ENCODE data around the gene ZNF638.

The ZNF638 gene

DNA sequence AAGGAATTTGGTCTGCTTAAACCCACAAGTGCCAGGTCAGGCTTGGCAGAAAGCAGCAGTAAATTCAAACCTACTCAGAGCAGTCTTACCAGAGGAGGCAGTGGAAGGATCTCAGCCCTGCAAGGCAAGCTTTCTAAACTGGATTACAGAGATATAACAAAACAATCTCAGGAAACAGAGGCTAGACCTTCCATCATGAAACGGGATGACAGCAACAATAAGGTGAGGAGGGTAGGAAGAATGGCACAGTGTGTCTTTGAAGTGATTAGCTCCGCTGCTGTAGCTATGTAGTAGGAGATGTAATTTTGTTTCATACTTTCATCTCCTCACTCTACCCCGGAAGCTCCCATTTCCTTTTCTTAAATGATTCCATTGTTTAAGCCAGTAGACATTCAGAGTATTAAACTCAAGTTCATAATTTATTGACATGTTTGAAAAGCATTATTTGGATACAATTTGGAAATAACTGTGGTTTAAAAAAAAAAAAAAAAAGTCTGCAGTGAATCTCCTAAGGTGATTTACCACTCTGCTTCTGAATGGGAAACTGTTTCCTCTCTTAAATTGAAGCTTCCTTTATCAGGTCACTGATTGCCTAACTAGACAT lies 92.3 kb downstream of the ZNF638 start (continued):
- TF ChIP-seq, protein P1, sequence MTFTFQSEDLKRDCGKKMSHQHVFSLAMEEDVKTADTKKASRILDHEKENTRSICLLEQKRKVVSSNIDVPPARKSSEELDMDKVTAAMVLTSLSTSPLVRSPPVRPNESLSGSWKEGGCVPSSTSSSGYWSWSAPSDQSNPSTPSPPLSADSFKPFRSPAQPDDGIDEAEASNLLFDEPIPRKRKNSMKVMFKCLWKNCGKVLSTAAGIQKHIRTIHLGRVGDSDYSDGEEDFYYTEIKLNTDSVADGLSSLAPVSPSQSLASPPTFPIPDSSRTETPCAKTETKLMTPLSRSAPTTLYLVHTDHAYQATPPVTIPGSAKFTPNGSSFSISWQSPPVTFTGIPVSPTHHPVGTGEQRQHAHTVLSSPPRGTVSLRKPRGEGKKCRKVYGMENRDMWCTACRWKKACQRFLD (tag by site-specific recombination; IDR thresholded peaks at IDR 0.05), result no peak
- no peak for TF ChIP-seq ZNF138 (tag by site-specific recombination; IDR thresholded peaks at IDR 0.05; ENCODE audit: borderline replicate concordance)
- TF ChIP-seq OVOL3 (tag by site-specific recombination; IDR thresholded peaks at IDR 0.05), result no peak
- no peak for TF ChIP-seq ZNF426 (tag by site-specific recombination; IDR thresholded peaks at IDR 0.05)
- TF ChIP-seq ZNF701 (tag by site-specific recombination; IDR thresholded peaks at IDR 0.05), result no peak
- TF ChIP-seq, protein P2, sequence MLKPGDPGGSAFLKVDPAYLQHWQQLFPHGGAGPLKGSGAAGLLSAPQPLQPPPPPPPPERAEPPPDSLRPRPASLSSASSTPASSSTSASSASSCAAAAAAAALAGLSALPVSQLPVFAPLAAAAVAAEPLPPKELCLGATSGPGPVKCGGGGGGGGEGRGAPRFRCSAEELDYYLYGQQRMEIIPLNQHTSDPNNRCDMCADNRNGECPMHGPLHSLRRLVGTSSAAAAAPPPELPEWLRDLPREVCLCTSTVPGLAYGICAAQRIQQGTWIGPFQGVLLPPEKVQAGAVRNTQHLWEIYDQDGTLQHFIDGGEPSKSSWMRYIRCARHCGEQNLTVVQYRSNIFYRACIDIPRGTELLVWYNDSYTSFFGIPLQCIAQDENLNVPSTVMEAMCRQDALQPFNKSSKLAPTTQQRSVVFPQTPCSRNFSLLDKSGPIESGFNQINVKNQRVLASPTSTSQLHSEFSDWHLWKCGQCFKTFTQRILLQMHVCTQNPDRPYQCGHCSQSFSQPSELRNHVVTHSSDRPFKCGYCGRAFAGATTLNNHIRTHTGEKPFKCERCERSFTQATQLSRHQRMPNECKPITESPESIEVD (tag by site-specific recombination; IDR thresholded peaks at IDR 0.05), result no peak
- TF ChIP-seq ZNF510 (tag by site-specific recombination; IDR thresholded peaks at IDR 0.05; ENCODE audit: insufficient replicate concordance), result no peak
- TF ChIP-seq FEZF1 (tag by site-specific recombination; IDR thresholded peaks at IDR 0.05), result no peak
- no peak for TF ChIP-seq MZF1 (tag by site-specific recombination; IDR thresholded peaks at IDR 0.05; ENCODE audit: borderline replicate concordance)
- TF ChIP-seq, protein P3, sequence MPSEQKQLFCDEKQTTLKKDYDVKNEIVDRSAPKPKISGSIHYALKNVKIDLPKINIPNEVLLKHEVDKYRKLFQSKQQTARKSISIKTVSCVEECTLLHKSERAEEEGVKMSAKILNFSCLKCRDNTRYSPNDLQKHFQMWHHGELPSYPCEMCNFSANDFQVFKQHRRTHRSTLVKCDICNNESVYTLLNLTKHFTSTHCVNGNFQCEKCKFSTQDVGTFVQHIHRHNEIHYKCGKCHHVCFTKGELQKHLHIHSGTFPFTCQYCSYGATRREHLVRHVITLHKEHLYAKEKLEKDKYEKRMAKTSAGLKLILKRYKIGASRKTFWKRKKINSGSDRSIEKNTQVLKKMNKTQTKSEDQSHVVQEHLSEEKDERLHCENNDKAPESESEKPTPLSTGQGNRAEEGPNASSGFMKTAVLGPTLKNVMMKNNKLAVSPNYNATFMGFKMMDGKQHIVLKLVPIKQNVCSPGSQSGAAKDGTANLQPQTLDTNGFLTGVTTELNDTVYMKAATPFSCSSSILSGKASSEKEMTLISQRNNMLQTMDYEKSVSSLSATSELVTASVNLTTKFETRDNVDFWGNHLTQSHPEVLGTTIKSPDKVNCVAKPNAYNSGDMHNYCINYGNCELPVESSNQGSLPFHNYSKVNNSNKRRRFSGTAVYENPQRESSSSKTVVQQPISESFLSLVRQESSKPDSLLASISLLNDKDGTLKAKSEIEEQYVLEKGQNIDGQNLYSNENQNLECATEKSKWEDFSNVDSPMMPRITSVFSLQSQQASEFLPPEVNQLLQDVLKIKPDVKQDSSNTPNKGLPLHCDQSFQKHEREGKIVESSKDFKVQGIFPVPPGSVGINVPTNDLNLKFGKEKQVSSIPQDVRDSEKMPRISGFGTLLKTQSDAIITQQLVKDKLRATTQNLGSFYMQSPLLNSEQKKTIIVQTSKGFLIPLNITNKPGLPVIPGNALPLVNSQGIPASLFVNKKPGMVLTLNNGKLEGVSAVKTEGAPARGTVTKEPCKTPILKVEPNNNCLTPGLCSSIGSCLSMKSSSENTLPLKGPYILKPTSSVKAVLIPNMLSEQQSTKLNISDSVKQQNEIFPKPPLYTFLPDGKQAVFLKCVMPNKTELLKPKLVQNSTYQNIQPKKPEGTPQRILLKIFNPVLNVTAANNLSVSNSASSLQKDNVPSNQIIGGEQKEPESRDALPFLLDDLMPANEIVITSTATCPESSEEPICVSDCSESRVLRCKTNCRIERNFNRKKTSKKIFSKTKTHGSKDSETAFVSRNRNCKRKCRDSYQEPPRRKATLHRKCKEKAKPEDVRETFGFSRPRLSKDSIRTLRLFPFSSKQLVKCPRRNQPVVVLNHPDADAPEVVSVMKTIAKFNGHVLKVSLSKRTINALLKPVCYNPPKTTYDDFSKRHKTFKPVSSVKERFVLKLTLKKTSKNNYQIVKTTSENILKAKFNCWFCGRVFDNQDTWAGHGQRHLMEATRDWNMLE (tag by site-specific recombination; conservative IDR thresholded peaks at IDR 0.05; ENCODE audit: low read depth), result no peak
- TF ChIP-seq, protein P4, sequence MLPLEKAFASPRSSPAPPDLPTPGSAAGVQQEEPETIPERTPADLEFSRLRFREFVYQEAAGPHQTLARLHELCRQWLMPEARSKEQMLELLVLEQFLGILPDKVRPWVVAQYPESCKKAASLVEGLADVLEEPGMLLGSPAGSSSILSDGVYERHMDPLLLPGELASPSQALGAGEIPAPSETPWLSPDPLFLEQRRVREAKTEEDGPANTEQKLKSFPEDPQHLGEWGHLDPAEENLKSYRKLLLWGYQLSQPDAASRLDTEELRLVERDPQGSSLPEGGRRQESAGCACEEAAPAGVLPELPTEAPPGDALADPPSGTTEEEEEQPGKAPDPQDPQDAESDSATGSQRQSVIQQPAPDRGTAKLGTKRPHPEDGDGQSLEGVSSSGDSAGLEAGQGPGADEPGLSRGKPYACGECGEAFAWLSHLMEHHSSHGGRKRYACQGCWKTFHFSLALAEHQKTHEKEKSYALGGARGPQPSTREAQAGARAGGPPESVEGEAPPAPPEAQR (tag by site-specific recombination; IDR thresholded peaks at IDR 0.05), result no peak

DNA sequence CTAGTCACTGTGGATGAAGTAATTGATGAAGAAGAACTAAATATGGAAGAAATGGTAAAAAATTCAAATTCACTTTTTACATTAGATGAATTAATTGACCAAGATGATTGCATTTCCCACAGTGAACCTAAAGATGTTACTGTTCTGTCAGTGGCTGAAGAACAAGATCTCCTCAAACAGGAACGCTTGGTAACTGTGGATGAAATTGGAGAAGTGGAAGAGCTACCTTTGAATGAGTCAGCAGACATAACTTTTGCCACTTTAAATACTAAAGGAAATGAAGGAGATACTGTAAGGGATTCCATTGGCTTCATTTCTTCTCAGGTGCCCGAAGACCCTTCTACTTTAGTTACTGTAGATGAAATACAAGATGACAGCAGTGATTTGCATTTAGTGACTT lies 95.1 kb downstream of the ZNF638 start:
- POLR2A ChIA-PET, result no interaction called here
- peaks cover 71 to 83% of the 10 kb centered on the region in 2 experiments for H3K36me3 ChIP-seq (ENCODE audit: control insufficient read depth in 2 of 2, insufficient read depth in 1 of 2, low read length in 2 of 2)
- no peaks in the 10 kb centered on the region for H3K4me1 ChIP-seq (ENCODE audit: control insufficient read depth, insufficient read depth, low read length)
- CTCF ChIA-PET, result interaction anchor here (0.6 to 1.2 kb wide), 2 partner anchors 102 to 202 kb away, joined by 4 to 6 read pairs; no protein-coding TSS in a partner anchor
- H3K4me3 ChIP-seq (ENCODE audit: low read depth, low read length), result no peak overlapping the region
- no peak overlapping the region for H3K27ac ChIP-seq (ENCODE audit: extremely low read depth, low read depth, low read length)
- no peaks in the 10 kb centered on the region for H3K9me3 ChIP-seq (ENCODE audit: control insufficient read depth, insufficient read depth, low read depth, low read length)
- TF ChIP-seq, protein P5, sequence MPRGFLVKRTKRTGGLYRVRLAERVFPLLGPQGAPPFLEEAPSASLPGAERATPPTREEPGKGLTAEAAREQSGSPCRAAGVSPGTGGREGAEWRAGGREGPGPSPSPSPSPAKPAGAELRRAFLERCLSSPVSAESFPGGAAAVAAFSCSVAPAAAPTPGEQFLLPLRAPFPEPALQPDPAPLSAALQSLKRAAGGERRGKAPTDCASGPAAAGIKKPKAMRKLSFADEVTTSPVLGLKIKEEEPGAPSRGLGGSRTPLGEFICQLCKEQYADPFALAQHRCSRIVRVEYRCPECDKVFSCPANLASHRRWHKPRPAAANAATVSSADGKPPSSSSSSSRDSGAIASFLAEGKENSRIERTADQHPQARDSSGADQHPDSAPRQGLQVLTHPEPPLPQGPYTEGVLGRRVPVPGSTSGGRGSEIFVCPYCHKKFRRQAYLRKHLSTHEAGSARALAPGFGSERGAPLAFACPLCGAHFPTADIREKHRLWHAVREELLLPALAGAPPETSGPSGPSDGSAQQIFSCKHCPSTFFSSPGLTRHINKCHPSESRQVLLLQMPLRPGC (tag by site-specific recombination; IDR thresholded peaks at IDR 0.05), result no peak
- TF ChIP-seq REPIN1 (tag by site-specific recombination; IDR thresholded peaks at IDR 0.05; ENCODE audit: low read depth), result no peak
- TF ChIP-seq, protein P6, sequence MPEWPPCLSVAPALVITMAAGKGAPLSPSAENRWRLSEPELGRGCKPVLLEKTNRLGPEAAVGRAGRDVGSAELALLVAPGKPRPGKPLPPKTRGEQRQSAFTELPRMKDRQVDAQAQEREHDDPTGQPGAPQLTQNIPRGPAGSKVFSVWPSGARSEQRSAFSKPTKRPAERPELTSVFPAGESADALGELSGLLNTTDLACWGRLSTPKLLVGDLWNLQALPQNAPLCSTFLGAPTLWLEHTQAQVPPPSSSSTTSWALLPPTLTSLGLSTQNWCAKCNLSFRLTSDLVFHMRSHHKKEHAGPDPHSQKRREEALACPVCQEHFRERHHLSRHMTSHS (tag by site-specific recombination; IDR thresholded peaks at IDR 0.05), result no peak
- TF ChIP-seq ZNF76 (tag by site-specific recombination; IDR thresholded peaks at IDR 0.05; ENCODE audit: borderline replicate concordance, low read depth), result no peak
- no peak for TF ChIP-seq HOXA7 (CRISPR knock-in tag; IDR thresholded peaks at IDR 0.05; ENCODE audit: borderline replicate concordance)
- TF ChIP-seq KLF1 (tag by site-specific recombination; IDR thresholded peaks at IDR 0.05), result no peak
- TF ChIP-seq ZNF660 (tag by site-specific recombination; IDR thresholded peaks at IDR 0.05), result no peak
- no peak for TF ChIP-seq WT1 (tag by site-specific recombination; IDR thresholded peaks at IDR 0.05)
- no peak for TF ChIP-seq ZNF514 (tag by site-specific recombination; IDR thresholded peaks at IDR 0.05)
- no peak for TF ChIP-seq ZBTB21 (tag by site-specific recombination; IDR thresholded peaks at IDR 0.05)
